HAP-1 (cell line): ENCODE measurements around the gene GLYR1.

Source experiments
- DNase-seq, 2 experiments: peaks; one replicate each; pipeline ENCODE4 v3.0.0-alpha.2; 2016 to 2020; ENCODE audit warnings: low spot score in 2 of 2
- H3K27me3 ChIP-seq: fragments of 250-450 bp; sonication (Bioruptor Pico); 2 replicates; pipeline ENCODE4 v1.5.1; 2020; ENCODE audit warnings: low read depth, mild to moderate bottlenecking, moderate library complexity
- H3K36me3 ChIP-seq: fragments of 250-450 bp; sonication (Bioruptor Pico); replicated peaks from 2 replicates; pipeline ENCODE4 v1.5.1; 2020; ENCODE audit warnings: mild to moderate bottlenecking
- H3K4me1 ChIP-seq: fragments of 250-450 bp; sonication (Bioruptor Pico); 2 replicates; pipeline ENCODE4 v1.5.1; 2020; ENCODE audit warnings: mild to moderate bottlenecking
- H3K4me3 ChIP-seq: fragments of 250-450 bp; sonication (Bioruptor Pico); 2 replicates; pipeline ENCODE4 v1.5.1; 2020; ENCODE audit warnings: mild to moderate bottlenecking, moderate library complexity
- H3K9me3 ChIP-seq: fragments of 250-450 bp; sonication (Bioruptor Pico); 2 replicates; pipeline ENCODE4 v1.5.1; 2020; ENCODE audit warnings: mild to moderate bottlenecking, moderate library complexity
- in situ Hi-C: fragments of 300-500 bp; cut with MboI; formaldehyde crosslinking; loops from 3 replicates; pipeline ENCODE4 v1.14.3; 2020; ENCODE audit warnings: low sequenced_read_pairs, inconsistent platforms, mixed read lengths

GLYR1 gene

DNA sequence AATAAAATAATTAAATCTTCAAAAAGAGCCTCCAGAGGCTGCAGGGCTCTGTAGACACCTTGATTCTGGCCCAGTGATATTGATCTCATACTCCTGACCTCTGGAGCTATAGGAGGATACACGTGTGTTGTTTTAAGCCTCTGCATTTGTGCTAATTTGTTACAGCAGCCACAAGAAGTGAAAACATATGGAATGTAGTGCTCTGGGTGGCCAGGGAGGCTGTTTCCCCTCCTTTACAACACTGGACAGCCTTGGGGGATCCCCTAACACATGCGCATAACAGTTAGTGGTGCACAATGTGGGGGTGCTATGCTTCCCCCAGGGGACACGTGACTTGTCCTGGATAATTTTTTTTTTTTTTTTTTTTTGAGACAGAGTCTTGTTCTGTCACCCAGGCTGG lies 75.4 kb downstream of the GLYR1 start:
- Histone ChIP-seq H3K36me3 (no peaks in the 10 kb centered on the region), H3K9me3 (no peaks in the 10 kb centered on the region), H3K4me1 (peaks cover 4% of the 10 kb centered on the region; the same call in 1 of the 2 replicates), H3K4me3 (no peak overlapping the region), H3K27me3 (no peaks in the 10 kb centered on the region)
- in situ Hi-C loops, result no loop called here
- DNase-seq, result no peak

DNA sequence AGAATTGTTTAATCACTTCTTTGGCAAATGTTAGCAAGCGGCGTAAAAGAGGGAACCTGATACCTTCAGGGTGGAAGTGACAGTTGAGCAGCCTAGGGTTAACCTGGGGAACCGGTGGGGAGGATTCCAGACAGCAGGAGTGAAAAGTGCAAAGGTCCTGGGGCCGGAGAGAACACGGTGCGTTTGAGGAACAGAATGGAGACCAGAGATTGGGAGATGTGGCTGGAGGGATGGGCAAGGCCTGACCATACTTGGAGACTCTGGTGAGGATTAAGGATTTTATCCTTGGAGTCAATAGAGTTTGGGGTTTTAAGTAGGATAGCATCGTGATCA lies 77.8 kb downstream of the GLYR1 start:
- DNase-seq, result no peak
- in situ Hi-C loops, result no loop called here
- Histone ChIP-seq H3K4me1 (peaks cover 4% of the 10 kb centered on the region; the same call in 1 of the 2 replicates), H3K4me3 (no peak overlapping the region; the same call in 1 of the 2 replicates), H3K9me3 (no peaks in the 10 kb centered on the region), H3K27me3 (no peaks in the 10 kb centered on the region), H3K36me3 (peaks cover 5% of the 10 kb centered on the region)

DNA sequence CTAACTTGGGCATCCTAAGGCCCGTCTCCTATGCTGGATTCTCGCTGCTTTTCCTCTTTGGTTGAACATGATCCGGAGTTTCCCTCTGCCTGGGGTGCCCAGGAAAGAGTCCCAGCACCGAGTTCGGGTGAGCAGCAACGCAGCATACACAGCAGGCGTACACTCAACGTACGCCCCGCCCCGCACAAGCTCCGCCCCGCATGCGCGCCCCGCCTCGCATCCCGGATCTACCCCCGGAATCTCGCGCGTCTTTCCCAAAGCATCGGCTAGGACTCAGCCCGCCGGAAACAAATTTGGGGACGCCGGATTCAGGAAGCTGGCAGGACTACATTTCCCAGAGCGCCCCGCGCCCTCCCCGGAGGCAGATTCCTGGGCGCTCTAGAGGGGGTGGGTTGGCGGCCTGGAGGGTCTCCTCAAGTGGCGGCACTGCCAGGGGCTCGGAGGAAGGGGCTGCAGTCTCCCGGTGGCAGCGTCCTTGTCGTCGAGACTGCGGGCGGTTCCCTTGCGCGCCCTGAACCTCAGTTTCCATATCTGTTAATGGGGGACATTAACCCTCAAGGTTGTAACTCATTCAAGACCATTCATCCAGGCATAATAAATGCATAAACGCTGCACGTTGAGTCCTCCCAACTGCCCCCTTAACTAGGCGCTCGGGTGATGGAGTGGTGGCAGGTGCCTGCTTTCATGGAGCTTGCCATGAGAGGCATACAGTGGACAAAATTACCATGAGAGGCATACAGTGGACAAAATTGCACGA lies 78.4 kb downstream of the GLYR1 start:
- no peaks in the 10 kb centered on the region for H3K9me3 ChIP-seq
- 0 out of 2 replicates have a peak, but pooled peaks cover 2% of the 10 kb centered on the region for H3K4me1 ChIP-seq
- no peaks in the 10 kb centered on the region for H3K27me3 ChIP-seq
- DNase-seq, result peak; percentile 92 to 97
- H3K4me3 ChIP-seq, result peak overlapping the region; percentile 39
- H3K36me3 ChIP-seq, result peaks cover 10% of the 10 kb centered on the region
- in situ Hi-C loops, result no loop called here

DNA sequence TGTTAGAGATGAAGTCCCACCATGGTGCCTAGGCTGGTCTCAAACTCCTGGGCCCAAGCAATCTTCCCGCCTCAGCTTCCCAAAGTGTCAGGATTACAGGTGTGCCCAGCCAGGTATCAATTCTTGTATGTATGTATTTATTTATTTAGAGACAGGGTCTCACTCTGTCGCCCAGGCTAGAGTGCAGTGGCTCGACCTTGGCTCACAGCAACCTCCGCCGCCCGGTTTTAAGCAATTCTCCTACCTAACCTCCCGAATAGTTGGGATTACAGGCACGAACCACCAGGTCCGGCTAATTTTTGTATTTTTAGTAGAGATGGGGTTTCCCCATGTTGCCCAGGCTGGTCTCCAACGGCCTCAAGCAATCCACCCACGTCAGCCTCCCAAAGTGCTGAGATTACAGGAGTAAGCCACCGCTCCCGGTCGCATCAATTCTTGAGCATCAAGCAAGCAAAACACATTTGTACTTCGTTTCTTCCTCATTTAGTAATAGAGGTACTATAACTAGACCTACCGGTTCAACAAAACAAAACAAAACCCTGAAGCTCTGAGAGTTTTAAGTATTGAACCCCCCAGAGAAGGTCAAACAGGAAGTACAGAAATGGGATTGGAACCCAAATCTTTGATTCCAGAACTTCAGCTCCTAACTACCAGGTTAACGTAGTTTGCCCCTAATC lies 79.1 kb downstream of the GLYR1 start:
- Histone ChIP-seq H3K9me3 (no peaks in the 10 kb centered on the region), H3K4me1 (0 out of 2 replicates have a peak, but pooled peaks cover 2% of the 10 kb centered on the region), H3K4me3 (peak overlapping the region; percentile 39), H3K36me3 (peaks cover 14% of the 10 kb centered on the region), H3K27me3 (no peaks in the 10 kb centered on the region)
- peak; percentile 11 to 36 for DNase-seq
- in situ Hi-C loops, result no loop called here

DNA sequence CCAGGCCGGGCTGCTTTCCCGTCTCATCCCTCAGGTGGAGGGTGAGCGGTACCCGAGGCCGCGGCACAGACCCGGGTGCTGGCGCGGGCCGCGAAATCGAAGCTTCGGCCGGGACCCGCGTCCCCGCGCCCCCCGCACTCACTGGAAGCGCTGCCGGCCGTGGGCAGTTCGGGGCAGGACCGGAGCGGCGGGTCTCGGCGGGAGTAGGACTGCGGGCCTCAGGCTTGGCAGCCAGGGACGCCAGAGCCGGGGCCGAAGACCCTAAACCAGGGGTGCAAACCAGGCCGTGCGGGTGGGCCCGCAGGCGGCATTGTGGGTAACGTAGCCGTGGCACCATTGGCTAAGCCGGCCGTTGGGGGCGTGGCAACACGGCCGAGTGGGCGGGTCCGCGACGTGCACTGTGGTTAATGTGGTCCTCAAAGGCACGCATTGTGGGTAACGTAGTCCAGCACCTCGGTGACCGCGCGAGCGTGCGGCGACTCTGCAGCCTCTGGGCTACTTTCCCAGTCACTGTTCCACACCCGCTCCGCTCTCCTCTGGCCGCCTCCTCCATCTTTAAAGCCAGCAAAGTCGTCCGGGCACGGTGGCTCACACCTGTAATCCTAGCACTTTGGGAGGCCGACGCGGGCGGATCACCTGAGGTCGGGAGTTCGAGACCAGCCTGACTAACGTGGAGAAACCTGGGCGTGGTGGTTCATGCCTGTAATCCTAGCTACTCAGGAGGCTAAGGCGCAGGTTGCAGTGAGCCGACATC lies 80.0 kb downstream of the GLYR1 start, which contains the start of gene ZNF500:
ZNF500 (minus strand) TSS at position 288 of the 754 bp plus-strand sequence. CDS start 1,184 bp downstream, outside the sequence.
- peak; percentile 95 to 99 for DNase-seq
- H3K36me3 ChIP-seq, result peaks cover 22% of the 10 kb centered on the region
- in situ Hi-C loops, result no loop called here

DNA sequence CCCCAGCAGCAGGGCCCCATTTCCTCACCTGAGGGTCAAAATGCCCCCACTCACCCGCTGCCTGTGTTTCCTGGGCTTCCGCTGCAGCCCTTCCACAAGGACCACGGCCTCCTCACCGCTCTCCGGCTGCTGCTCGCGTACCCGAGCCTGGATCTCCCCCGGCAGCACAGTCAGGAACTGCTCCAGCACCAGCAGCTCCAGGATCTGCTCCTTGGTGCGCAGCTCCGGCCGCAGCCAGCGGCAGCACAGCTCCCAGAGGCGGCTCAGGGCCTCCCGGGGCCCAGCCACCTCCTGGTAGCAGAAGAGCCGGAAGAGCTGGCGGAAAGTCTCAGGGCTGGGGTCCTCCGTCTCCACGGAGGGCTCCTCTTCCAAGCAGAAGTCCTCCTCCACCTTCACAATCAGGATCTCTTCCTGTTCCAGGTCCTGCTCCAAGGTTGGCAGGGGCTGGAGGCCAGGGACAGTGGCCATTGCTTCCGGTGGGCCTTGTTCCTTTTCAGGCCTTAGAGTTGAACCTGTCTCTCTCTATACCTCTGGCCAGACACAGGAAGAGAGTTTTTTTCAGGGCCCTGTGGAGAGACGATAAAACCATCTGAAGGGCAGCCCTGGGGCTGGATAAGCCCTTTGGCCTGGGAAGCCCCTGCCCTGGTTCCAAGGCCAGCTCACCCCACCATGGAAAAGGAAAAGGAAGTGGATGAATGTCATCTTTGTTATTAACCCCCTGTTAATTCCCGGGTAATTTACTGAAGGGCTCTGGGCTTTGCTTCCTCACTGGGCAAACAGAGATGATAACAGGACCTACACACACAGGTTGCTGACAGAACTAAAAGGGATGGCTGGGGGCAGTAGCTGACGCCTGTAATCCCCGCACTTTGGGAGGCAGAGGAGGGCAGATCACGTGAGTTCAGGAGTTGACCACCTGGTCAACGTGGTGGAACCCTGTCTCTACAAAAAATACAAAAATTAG lies 81.3 kb downstream of the GLYR1 start:
- Histone ChIP-seq H3K36me3 (peaks cover 32% of the 10 kb centered on the region), H3K27me3 (no peaks in the 10 kb centered on the region), H3K4me1 (0 out of 2 replicates have a peak, but pooled peaks cover 2% of the 10 kb centered on the region), H3K9me3 (no peaks in the 10 kb centered on the region), H3K4me3 (peak overlapping the region; percentile 77)
- in situ Hi-C loops, result no loop called here
- DNase-seq, result no peak

More for the DNA sequence above, 80.0 kb downstream of the GLYR1 start, which contains the start of gene ZNF500:
- H3K4me1 ChIP-seq, result 0 out of 2 replicates have a peak, but pooled peaks cover 2% of the 10 kb centered on the region
- H3K27me3 ChIP-seq, result no peaks in the 10 kb centered on the region
- H3K9me3 ChIP-seq, result no peaks in the 10 kb centered on the region
- H3K4me3 ChIP-seq, result peak within 1 kb of the TSS; percentile 77

DNA sequence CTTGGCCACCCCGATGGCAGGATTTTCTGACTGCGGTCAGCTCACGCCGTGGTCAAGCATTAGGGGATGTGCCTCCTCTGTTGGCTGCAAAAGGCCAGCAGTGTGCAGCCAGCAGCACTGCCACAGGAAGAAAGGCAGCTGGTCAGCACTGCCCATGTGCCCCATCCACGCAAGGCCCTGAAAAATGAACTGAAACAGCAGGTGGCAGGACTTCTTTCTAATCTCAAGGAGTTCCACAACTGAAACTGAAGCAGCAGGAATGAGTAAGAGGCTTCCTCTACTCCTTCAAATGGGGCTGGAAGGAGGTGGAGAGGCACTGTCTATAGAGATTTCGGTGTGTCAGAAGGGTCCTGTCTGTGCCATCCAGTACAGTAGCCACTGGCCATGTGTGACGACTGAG lies 83.3 kb downstream of the GLYR1 start:
- in situ Hi-C loops, result no loop called here
- peaks cover 45% of the 10 kb centered on the region for H3K36me3 ChIP-seq

DNA sequence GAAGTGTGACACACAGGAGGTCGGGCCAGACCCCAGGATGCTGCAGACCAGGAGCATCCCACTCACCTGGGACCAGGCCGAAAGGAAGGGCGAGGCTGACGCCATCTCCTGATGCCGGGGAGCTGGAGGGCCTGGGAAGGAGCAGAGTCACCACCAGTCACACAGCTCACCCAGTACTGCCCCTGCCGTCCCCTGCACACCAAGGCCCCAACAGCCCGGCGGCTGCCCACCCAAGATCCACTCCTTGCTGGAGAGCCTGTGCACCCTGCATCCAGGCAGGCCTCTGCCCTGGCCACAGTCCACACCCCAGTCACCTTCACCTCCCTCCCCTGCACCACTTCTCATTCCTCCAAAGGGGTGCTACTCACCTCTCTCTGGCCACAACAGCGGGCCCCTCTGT lies 84.9 kb downstream of the GLYR1 start:
- Histone ChIP-seq H3K27me3 (no peaks in the 10 kb centered on the region), H3K4me1 (no peaks in the 10 kb centered on the region), H3K4me3 (no peak overlapping the region), H3K9me3 (no peaks in the 10 kb centered on the region), H3K36me3 (peaks cover 58% of the 10 kb centered on the region)
- in situ Hi-C loops, result no loop called here
- DNase-seq, result no peak

More for the DNA sequence above, 83.3 kb downstream of the GLYR1 start:
- Histone ChIP-seq H3K9me3 (no peaks in the 10 kb centered on the region), H3K4me1 (0 out of 2 replicates have a peak, but pooled peaks cover 2% of the 10 kb centered on the region), H3K27me3 (no peaks in the 10 kb centered on the region), H3K4me3 (no peak overlapping the region)
- no peak for DNase-seq

DNA sequence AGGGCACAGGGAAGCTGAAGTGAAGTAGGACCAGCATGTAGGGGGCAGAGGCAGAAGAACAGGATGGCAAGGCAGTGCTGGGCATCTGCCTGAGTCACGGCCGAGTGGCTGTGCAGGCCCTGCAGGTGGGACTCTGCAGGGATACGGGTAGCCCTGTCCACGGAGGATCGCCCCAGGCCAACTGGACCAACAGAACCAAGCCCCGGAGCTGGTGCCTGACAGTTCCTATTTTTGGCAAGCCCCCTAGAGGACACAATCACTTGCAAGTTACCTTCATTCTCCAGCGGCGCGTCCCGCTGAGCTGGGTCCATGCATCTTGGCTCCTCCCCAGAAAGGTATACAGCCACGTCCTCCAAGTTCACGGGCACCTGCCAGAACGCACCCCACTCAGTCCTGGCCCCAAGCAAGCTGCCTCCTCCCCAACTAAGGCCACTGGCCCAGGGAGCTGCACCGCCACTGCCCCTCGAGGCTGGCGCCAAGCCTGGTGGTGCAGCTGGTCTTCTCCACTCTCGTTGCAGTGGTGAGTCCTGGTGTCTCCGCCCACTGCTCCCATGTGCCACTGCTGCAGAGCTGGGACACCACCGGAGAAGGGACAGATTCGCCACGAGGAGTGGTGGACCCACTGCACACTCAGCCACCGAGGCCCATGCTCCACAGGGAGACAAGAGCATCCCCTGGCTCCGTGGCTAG lies 86.7 kb downstream of the GLYR1 start:
- no peak for DNase-seq
- peaks cover 2% of the 10 kb centered on the region; the same call in 1 of the 2 replicates for H3K9me3 ChIP-seq
- no peak overlapping the region for H3K4me3 ChIP-seq
- H3K36me3 ChIP-seq, result peaks cover 74% of the 10 kb centered on the region
- no peaks in the 10 kb centered on the region for H3K27me3 ChIP-seq
- in situ Hi-C loops, result no loop called here
- H3K4me1 ChIP-seq, result no peaks in the 10 kb centered on the region

DNA sequence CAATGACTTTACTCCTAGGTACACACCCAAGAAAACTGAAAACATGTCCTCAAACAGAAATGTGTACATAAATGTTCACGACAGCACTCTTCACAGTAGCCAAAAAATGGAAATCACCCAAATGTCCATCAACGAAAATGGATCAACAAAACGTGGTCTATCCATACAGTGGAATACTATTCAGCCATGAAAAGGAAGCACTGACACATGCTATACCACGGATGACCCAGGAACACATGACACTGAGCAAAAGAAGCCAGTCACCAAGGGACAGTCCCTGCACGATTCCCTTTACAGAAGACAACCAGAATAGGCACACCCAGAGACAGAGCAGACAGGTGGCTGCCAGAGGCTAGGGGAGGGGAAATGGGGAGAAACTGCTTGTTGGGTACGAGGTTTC lies 91.4 kb downstream of the GLYR1 start:
- in situ Hi-C loops, result loop anchor here (10.0 kb wide), 1 partner anchor 199 kb away; the partner anchor contains the start of gene SEC14L5
- Histone ChIP-seq H3K36me3 (peaks cover 77% of the 10 kb centered on the region), H3K27me3 (no peaks in the 10 kb centered on the region), H3K4me1 (no peaks in the 10 kb centered on the region), H3K9me3 (peaks cover 5% of the 10 kb centered on the region), H3K4me3 (no peak overlapping the region)
- DNase-seq, result no peak

DNA sequence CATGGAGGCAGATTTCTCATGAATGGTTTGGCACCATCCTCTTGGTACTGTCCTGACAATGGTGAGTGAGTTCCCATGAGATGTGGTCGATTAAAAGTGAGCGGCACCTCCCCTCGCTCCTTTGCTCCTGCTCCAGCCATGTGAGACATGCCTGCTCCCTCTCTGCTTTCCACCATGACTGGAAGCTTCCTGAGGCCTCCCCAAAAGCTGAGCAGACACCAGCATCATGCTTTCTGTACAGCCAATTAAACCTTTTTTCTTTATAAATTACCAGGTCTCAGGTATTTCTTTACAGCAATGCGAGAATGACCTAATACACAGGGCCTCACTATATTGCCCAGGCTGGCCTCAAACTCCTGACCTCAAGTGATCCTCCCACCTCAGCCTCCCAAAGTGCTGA lies 92.2 kb downstream of the GLYR1 start:
- DNase-seq, result no peak
- Histone ChIP-seq H3K4me1 (no peaks in the 10 kb centered on the region), H3K27me3 (no peaks in the 10 kb centered on the region), H3K9me3 (peaks cover 5% of the 10 kb centered on the region), H3K36me3 (peaks cover 69% of the 10 kb centered on the region), H3K4me3 (no peak overlapping the region)
- in situ Hi-C loops, result loop anchor here (10.0 kb wide), 1 partner anchor 200 kb away; the partner anchor contains the start of gene SEC14L5

DNA sequence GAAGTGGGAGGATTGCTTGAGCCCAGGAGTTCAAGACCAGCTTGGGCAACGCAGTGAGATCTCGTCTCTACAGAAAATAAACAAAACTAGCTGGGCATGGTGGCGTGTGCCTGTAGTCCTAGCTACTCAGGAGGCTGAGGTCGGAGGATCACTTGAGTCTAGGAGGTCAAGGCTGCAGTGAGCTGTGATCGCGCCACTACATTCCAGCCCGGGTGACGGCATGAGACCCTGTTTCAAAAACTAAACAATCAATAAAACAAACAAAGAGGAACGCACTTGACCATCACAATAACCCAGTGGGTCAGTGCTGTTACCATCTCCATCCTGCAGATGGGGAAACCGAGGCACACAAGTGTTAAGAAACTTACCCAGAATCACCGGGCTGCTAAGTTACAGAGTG lies 93.9 kb downstream of the GLYR1 start:
- Histone ChIP-seq H3K4me3 (no peak overlapping the region), H3K36me3 (peaks cover 59% of the 10 kb centered on the region), H3K27me3 (no peaks in the 10 kb centered on the region), H3K9me3 (peaks cover 5% of the 10 kb centered on the region), H3K4me1 (no peaks in the 10 kb centered on the region)
- DNase-seq, result no peak
- in situ Hi-C loops, result loop anchor here (10.0 kb wide), 1 partner anchor 202 kb away; the partner anchor contains the start of gene SEC14L5
